IPS-18a (cell line): ENCODE data around the gene CDKAL1.
A peak's percentile ranks its signal among the peaks of the same experiment; 100 is the strongest.
"Not testable (repeated sequence)": the region's sequence is repeated elsewhere in the genome, so short reads cannot be mapped to it uniquely, and the experiment has no call there.

Experiments used
- H3K27ac ChIP-seq: one replicate; pipeline ENCODE4 v1.5.1; 2013; ENCODE audit warnings: low read length
- H3K27me3 ChIP-seq: one replicate; pipeline ENCODE4 v1.6.1; 2013; ENCODE audit warnings: mild to moderate bottlenecking, low read length; ENCODE audit not compliant: control insufficient read depth, insufficient read depth
- H3K36me3 ChIP-seq: one replicate; pipeline ENCODE4 v1.6.1; 2013; ENCODE audit warnings: low read depth, low read length; ENCODE audit not compliant: control insufficient read depth
- H3K4me1 ChIP-seq: one replicate; pipeline ENCODE4 v1.6.1; 2013; ENCODE audit warnings: low read depth, low read length; ENCODE audit not compliant: control insufficient read depth
- H3K4me3 ChIP-seq: one replicate; pipeline ENCODE4 v1.5.1; 2013; ENCODE audit warnings: low read length
- H3K9ac ChIP-seq: one replicate; pipeline ENCODE4 v1.6.1; 2013; ENCODE audit warnings: mild to moderate bottlenecking, low read length, moderate library complexity
- H3K9me3 ChIP-seq: one replicate; pipeline ENCODE4 v1.6.1; 2013; ENCODE audit warnings: low read depth, low read length; ENCODE audit not compliant: control insufficient read depth

The CDKAL1 gene

GRCh38 chr6:20575704-20576451, 41.6 kb downstream of the CDKAL1 start:
- Histone ChIP-seq H3K36me3 (peaks cover 3% of the 10 kb centered on the region), H3K9ac (no peak overlapping the region), H3K4me3 (no peak overlapping the region), H3K9me3 (no peaks in the 10 kb centered on the region), H3K4me1 (peaks cover 6% of the 10 kb centered on the region), H3K27ac (no peak overlapping the region), H3K27me3 (no peaks in the 10 kb centered on the region)

GRCh38 chr6:20577173-20577688, 43.0 kb downstream of the CDKAL1 start:
- Histone ChIP-seq H3K36me3 (peaks cover 3% of the 10 kb centered on the region), H3K27me3 (no peaks in the 10 kb centered on the region), H3K27ac (no peak overlapping the region), H3K4me3 (no peak overlapping the region), H3K9ac (no peak overlapping the region), H3K4me1 (peaks cover 2% of the 10 kb centered on the region), H3K9me3 (no peaks in the 10 kb centered on the region)

- H3K9ac ChIP-seq = no peak overlapping the region
- peaks cover 3% of the 10 kb centered on the region for H3K36me3 ChIP-seq
- H3K27me3 ChIP-seq = no peaks in the 10 kb centered on the region
- H3K27ac ChIP-seq = no peak overlapping the region
- H3K9me3 ChIP-seq = no peaks in the 10 kb centered on the region
- no peak overlapping the region for H3K4me3 ChIP-seq
- peaks cover 23% of the 10 kb centered on the region for H3K4me1 ChIP-seq
Observed at GRCh38 chr6:20581070-20581469, 46.8 kb downstream of the CDKAL1 start.

- Histone ChIP-seq H3K4me1 (peaks cover 23% of the 10 kb centered on the region), H3K9me3 (no peaks in the 10 kb centered on the region), H3K4me3 (peak overlapping the region; percentile 16), H3K9ac (no peak overlapping the region), H3K36me3 (no peaks in the 10 kb centered on the region), H3K27ac (no peak overlapping the region), H3K27me3 (no peaks in the 10 kb centered on the region)
Observed at GRCh38 chr6:20582586-20583443, 48.6 kb downstream of the CDKAL1 start.

- Histone ChIP-seq H3K4me3 (peak overlapping the region; percentile 16), H3K27ac (no peak overlapping the region), H3K27me3 (no peaks in the 10 kb centered on the region), H3K4me1 (peaks cover 23% of the 10 kb centered on the region), H3K36me3 (no peaks in the 10 kb centered on the region), H3K9ac (no peak overlapping the region), H3K9me3 (no peaks in the 10 kb centered on the region)
Observed at GRCh38 chr6:20583444-20583800, 49.2 kb downstream of the CDKAL1 start.

- no peak overlapping the region for H3K27ac ChIP-seq
- H3K4me1 ChIP-seq = peaks cover 23% of the 10 kb centered on the region
- no peaks in the 10 kb centered on the region for H3K27me3 ChIP-seq
- no peaks in the 10 kb centered on the region for H3K36me3 ChIP-seq
- H3K4me3 ChIP-seq = no peak overlapping the region
- H3K9ac ChIP-seq = no peak overlapping the region
- no peaks in the 10 kb centered on the region for H3K9me3 ChIP-seq
Observed at GRCh38 chr6:20584100-20584731, 50.0 kb downstream of the CDKAL1 start.

GRCh38 chr6:20589266-20589665, 55.0 kb downstream of the CDKAL1 start:
- Histone ChIP-seq H3K27ac (no peak overlapping the region), H3K9me3 (no peaks in the 10 kb centered on the region), H3K4me1 (peaks cover 5% of the 10 kb centered on the region), H3K9ac (no peak overlapping the region), H3K27me3 (no peaks in the 10 kb centered on the region), H3K4me3 (no peak overlapping the region), H3K36me3 (no peaks in the 10 kb centered on the region)

GRCh38 chr6:20590476-20590875, 56.2 kb downstream of the CDKAL1 start:
- not testable (repeated sequence) for H3K9ac ChIP-seq, H3K9me3 ChIP-seq, H3K4me3 ChIP-seq, H3K27ac ChIP-seq, H3K27me3 ChIP-seq, H3K36me3 ChIP-seq, H3K4me1 ChIP-seq

GRCh38 chr6:20594299-20594853, 60.1 kb downstream of the CDKAL1 start:
- not testable (repeated sequence) for H3K36me3 ChIP-seq, H3K27me3 ChIP-seq, H3K9ac ChIP-seq, H3K4me1 ChIP-seq, H3K27ac ChIP-seq, H3K9me3 ChIP-seq, H3K4me3 ChIP-seq

- no peaks in the 10 kb centered on the region for H3K4me1 ChIP-seq
- H3K27ac ChIP-seq = no peak overlapping the region
- no peak overlapping the region for H3K9ac ChIP-seq
- no peak overlapping the region for H3K4me3 ChIP-seq
- H3K36me3 ChIP-seq = no peaks in the 10 kb centered on the region
- H3K9me3 ChIP-seq = no peaks in the 10 kb centered on the region
- no peaks in the 10 kb centered on the region for H3K27me3 ChIP-seq
Observed at GRCh38 chr6:20599302-20600051, 65.2 kb downstream of the CDKAL1 start.

- Histone ChIP-seq H3K9me3 (no peaks in the 10 kb centered on the region), H3K27ac (no peak overlapping the region), H3K4me1 (no peaks in the 10 kb centered on the region), H3K9ac (no peak overlapping the region), H3K36me3 (no peaks in the 10 kb centered on the region), H3K27me3 (no peaks in the 10 kb centered on the region), H3K4me3 (no peak overlapping the region)
Observed at GRCh38 chr6:20600831-20601230, 66.6 kb downstream of the CDKAL1 start.
